DND-41 (cell line): Measurements from ENCODE around the gene CCDC102B.

Source experiments
- CTCF ChIP-seq: IDR thresholded peaks from 2 replicates; pipeline ENCODE4 v1.5.1; 2012; ENCODE audit warnings: borderline replicate concordance, low read length, moderate library complexity, mild to moderate bottlenecking; ENCODE audit not compliant: poor library complexity, severe bottlenecking; ENCODE audit errors: extremely low read depth
- EZH2 ChIP-seq: IDR thresholded peaks from 3 replicates; pipeline ENCODE4 v1.6.1; 2012; ENCODE audit warnings: borderline replicate concordance, low read depth, mild to moderate bottlenecking, moderate library complexity, low read length, inconsistent platforms; ENCODE audit not compliant: severe bottlenecking

DNA sequence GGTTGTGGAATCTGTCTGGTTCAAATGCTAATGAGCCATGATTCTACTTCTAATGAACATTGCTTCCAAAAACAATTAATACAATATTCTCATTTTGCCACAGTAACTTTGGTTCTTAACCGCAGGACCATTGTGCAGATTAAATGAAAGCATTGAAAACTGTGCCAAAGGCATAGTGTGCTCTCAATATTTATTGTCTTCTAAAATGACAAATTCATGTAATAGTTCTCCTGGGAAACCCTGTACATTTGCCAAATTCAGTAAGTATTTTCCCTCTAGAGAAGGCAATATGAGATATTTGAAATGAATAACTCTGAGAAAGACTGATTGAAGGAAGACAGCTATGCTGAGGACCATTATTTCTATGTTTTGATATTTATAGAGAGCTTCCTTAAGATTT is 246.3 kb downstream of the CCDC102B start:
- TF ChIP-seq CTCF (no peak), EZH2 (no peak)
